Stimulated activated CD4-positive, alpha-beta T cell treated with anti-CD3 and anti-CD28 coated beads, Interleukin-4, amount 100 ng/mL, for 24 hours (primary cell): ENCODE data around the gene TSPAN19.

ENCODE experiments used
- DNase-seq: peaks from one replicate; pipeline ENCODE4 v3.0.0-alpha.2; 2020

Gene TSPAN19

DNA sequence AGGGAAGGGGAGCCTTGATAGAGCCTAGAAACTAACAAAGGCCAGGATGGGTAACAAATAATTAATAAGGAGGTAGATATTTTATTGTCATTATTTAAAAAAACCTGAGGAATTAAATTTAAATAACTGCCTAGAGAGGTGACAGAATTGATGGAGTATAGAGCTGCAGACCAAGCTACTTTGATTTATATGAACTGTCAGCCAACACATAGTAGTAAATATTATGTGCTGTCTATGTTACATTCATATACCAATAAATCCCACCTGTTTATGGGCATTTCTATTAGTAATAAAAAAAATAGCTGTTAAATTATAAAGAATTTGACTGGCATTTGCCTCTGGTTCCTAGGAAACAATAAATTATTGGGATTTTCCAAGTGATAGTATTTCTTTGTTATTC lies 37.7 kb downstream of the TSPAN19 start:
- DNase-seq, result no peak

- no peak for DNase-seq
Observed at GRCh38 chr12:84996759-84997158, 39.3 kb downstream of the TSPAN19 start.

GRCh38 chr12:84995641-84996040 lies 40.4 kb downstream of the TSPAN19 start:
- DNase-seq, result no peak

- DNase-seq, result no peak
Observed at GRCh38 chr12:84994426-84994825, 41.7 kb downstream of the TSPAN19 start.

GRCh38 chr12:84986586-84986985 lies 49.5 kb downstream of the TSPAN19 start:
- no peak for DNase-seq

- no peak for DNase-seq
Observed at GRCh38 chr12:84986117-84986516, 50.0 kb downstream of the TSPAN19 start.

DNA sequence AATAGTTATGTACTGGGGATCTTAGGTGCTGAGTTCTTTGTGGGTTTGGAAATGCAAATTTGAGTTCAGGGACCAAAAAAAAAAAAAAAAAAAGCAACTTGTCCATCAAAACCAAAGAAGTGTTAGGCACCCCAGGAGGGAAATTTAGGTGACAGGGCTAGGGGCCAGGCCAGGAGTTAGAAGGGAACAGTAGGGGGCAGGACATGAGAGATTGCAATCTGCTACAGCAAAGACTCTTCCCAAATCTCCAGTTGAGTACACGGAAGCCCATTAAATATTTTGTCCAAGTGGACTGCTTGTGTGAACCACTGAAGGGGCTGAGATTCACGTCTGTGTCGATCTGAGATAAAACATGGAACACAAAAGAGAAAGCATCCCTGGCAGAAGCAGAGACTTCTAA lies 52.8 kb downstream of the TSPAN19 start:
- no peak for DNase-seq

DNA sequence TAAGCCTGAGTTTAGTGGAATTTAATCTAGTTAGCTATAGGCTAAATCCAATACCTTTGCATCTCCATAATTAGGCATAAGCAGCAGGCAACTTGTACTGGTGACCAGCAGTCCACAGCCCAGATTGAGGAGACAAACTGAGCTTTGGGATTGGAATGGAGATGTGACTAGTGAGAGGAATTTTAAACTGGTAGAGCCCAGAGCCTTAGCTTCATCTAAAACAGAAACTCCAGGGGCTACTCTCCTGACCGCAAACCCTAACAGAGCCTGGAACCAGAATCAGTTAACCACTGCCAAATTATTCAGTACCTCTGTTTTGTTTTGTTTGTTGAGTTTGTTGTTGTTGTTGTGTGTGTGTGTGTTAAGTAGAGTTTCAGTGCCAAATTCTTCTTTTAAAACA lies 53.2 kb downstream of the TSPAN19 start:
- no peak for DNase-seq

- DNase-seq, result no peak
Observed at GRCh38 chr12:84978921-84979320, 57.2 kb downstream of the TSPAN19 start.

DNA sequence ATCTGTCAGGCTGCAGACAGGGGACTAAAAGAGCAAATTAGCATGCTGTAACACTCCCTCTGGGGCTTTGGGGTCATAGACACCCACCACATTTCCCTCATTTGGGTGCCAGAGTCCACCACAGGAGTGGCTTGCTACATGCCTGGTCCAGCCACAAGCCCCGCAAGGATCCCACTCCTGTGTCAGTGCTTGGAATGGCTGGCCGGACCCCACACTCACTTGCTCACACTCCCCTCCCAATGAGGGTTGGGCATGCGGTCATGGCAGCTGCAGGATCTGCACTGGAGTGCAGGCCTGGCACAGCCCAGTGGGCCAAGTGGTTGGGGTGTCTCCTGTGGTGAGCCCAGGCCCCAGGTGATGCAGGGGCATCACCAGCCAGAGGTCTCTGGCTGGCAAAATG lies 59.9 kb downstream of the TSPAN19 start:
- DNase-seq, result no peak

- no peak for DNase-seq
Observed at GRCh38 chr12:84974155-84974815, 61.8 kb downstream of the TSPAN19 start.

DNA sequence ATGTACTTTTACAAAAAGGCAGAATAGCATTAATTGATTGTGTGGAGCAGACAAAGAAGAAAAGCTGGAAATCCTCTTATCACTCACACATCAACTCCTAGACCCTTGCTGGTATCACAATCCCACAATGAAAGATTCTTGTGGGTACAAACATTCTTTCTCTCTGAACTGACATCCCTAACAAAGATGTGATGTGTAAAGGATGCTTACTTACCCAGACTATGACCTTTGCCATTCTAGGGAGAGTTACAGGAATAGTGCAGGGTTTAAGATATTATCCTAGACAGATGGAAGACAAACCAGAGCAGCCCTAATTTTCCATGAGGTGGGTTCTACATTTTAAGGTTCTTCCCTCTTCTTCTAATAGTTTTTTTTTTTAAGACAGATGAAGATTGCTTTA lies 63.1 kb downstream of the TSPAN19 start:
- DNase-seq, result no peak

DNA sequence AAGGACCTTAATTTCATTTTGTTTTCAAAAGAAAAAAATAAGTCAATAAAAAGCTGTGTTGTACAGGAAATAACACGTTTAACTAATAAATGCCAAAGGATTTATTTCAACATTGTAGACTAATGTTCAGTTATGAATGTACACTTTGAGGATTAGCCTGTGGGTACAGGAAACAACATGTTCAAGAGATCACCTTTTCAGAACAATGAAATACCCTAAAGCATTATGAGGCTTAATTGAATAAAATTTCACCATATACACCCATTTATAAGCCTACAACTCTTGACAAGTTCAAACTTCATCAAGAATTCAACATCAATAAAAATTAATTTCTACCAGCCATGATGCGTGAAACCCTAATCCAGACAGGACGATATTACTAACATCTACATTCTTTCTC lies 66.9 kb downstream of the TSPAN19 start:
- DNase-seq, result no peak
